C4-2B (cell line): Measurements from ENCODE around the gene LAMC3.

Experiments
- ZFX ChIP-seq: fragments of 450-650 bp; IDR thresholded peaks from 2 replicates; pipeline ENCODE4 v1.6.1; 2017
- TF ChIP-seq, protein P1 (sequence below): fragments of 450-650 bp; conservative IDR thresholded peaks from 2 replicates; pipeline ENCODE4 v1.5.1; 2017; ENCODE audit warnings: mild to moderate bottlenecking

DNA sequence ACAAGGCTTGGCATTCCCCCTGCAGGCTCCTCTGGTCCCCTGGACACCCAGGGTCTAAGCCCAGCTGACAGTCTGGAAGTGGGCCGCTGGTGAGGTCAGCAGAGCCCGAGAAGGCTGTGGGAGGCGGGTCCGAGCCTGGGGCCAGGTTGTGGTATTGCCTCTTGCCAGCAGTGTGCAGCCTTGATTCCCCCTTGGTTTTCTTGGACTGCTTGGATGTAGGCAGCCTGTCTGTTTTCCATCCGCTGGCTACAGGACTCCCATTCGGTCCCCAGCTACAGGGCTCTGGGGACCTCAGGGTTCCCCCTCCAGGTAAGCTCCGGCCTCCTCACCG lies 88.9 kb downstream of the LAMC3 start:
- TF ChIP-seq, protein P1, sequence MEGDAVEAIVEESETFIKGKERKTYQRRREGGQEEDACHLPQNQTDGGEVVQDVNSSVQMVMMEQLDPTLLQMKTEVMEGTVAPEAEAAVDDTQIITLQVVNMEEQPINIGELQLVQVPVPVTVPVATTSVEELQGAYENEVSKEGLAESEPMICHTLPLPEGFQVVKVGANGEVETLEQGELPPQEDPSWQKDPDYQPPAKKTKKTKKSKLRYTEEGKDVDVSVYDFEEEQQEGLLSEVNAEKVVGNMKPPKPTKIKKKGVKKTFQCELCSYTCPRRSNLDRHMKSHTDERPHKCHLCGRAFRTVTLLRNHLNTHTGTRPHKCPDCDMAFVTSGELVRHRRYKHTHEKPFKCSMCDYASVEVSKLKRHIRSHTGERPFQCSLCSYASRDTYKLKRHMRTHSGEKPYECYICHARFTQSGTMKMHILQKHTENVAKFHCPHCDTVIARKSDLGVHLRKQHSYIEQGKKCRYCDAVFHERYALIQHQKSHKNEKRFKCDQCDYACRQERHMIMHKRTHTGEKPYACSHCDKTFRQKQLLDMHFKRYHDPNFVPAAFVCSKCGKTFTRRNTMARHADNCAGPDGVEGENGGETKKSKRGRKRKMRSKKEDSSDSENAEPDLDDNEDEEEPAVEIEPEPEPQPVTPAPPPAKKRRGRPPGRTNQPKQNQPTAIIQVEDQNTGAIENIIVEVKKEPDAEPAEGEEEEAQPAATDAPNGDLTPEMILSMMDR: no peak
- no peak for TF ChIP-seq ZFX
